HT1080 (cell line): ENCODE measurements around the gene DNMT3L. TPM values are rescaled to one million over a fixed set of nuclear protein-coding genes. Genes with fewer than 3 reads are reported as not detected.
"Not testable (repeated sequence)": the region's sequence is repeated elsewhere in the genome, so short reads cannot be mapped to it uniquely, and the experiment has no call there.

ENCODE experiments used
- DNase-seq: peaks from one replicate; pipeline ENCODE4 v3.0.0-alpha.2; 2015; ENCODE audit warnings: low read depth
- polyA plus RNA-seq, 2 experiments: library from polyadenylated mRNA; depleted of rRNA; stranded (reverse); fragments of >200 nt; gene quantifications; 2 replicates each; pipeline ENCODE4 v1.2.3, GENCODE V29; 2015
- total RNA-seq: library from RNA; depleted of rRNA; stranded (reverse); fragments of >200 nt; shearing (Covaris generic); gene quantifications from 2 replicates; pipeline ENCODE4 v1.2.3, GENCODE V29; 2014; rRNA removed

Gene DNMT3L
- 0.57 TPM in 1 of 2 replicates, not detected in the other for total RNA-seq
- polyA plus RNA-seq (2015; cell fraction: cytosol; rRNA removed), result not detected in 2 replicates
- not detected in 2 replicates for polyA plus RNA-seq (2015; cell fraction: nucleus; rRNA removed)

DNA sequence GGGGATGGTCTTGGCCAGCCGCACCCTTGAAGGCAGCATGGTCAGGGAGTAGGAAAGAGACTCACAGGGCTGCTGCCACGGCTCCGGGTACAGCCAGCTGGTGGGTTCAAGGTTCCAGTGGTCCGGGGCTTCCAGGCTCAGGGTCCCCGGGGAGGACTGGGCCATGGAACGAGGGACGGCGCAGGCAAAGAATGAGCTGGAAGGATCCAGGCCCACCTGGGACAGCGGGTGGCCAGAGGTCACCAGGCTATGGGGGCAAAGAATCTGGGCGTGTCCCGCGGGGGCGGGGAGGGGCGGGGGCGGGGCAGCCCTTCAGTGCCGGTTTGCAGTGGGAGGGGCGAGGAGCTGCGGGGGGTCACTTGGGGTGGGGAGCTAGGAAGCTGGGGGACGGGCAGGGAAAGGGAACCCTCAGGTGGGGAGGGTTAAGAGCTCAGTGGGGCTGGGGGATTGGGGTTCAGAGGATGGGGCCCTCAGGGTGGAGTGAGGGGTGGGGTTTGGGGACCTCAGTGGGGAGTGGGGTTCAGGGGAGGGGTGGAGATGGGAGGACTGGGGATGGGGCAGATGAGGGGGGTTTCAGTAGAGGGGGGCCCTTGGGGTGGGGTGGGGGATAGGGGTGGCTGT, at the start of gene DNMT3L:
TSS of gene DNMT3L (minus strand) at position 223 of the 621 bp plus-strand sequence. CDS start 638 bp downstream, outside the sequence.
- DNase-seq, result no peak

DNA sequence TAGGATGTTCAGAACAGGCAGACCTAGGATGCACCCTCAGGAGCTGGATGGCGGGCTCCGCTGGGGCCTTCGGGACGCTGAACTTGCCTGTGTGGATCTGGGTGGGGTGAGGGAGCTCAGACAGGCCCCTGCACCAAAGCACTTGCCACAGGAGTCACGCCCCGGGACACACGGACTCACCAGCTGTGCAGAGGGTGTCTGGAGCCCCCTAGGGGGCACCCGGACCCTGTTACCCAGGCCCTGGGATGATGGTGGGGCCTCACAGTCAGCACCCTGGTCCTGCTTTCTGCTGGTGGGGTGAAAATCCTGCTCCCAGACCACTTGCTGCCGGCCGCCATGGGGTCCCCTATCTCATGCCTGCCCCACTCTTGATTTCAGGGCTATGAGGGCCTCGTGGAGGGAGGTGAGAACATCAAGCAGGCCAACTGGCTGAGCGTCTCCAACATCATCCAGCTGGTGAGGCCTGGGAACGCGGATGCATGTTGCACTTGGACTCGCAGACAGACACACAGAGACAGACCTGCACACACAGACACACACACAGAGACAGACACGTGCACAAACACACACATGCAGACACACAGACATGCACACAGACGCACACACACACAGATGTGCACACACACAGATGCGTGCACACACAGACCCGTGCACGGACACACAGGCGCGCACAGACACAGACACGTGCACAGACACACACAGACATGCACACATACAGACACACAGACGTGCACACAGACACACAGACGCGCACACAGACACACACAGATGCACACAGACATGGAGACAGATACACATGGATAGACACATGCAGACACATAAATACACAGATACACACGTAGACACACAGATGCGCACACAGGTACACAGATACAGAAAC, 49.2 kb upstream of the DNMT3L start:
- no peak for DNase-seq

DNA sequence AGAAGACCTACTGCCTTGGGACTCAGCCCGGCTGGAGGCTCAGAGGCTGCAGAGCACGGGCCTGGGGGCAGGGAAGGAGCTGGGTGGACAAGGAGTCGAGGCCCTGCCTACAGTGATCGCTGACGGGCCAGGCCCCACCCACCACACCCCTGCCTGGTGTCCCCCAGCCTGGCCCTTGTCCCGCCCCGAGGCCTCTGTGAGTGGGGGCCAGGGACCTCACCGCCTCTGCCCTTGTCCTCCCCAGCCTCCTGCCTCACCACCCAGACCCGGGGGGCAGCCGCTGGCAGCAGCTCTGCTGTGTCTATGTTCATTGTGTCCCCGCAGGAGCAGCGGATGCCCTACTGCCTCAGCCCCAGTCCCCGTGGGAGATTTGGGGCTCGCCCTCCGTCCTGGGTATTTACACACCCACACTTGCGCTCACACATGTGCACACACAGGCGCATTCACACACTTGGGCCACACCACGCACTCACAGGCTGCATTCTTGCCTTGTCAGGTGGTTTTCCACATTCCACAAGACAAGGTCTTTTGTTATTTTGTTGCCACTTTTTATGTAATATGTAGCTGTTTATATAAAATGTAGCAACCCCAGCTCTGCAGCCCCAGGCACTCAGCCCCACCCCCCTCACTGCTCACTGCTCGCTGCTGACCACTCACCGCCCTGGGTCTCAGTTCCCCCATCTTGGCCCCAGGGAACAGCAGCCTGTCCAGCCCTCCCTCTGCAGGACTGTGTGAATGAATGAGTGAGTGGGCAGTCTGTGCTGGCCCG, 45.4 kb upstream of the DNMT3L start:
- DNase-seq, result no peak

DNA sequence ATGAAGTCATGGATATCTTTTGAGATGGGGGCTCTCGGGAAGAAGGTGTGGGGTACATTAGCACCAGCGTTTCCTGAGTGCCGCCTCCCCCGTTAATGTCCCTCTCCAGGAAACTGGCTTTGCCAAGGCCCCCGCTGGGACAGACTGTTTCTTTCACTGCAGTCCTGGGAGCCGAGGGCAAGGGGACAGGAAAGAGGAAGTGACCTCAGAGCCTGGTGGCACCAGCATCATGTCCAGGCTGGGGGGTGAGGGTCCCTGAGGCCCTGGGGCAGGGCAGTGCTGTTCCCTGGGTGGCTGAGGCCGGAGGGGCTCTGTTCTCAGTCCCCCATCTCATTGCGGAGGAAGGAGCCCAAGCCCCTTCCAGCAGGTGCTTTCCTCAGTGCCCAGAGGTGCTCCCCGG, 44.0 kb upstream of the DNMT3L start:
- DNase-seq, result no peak

DNA sequence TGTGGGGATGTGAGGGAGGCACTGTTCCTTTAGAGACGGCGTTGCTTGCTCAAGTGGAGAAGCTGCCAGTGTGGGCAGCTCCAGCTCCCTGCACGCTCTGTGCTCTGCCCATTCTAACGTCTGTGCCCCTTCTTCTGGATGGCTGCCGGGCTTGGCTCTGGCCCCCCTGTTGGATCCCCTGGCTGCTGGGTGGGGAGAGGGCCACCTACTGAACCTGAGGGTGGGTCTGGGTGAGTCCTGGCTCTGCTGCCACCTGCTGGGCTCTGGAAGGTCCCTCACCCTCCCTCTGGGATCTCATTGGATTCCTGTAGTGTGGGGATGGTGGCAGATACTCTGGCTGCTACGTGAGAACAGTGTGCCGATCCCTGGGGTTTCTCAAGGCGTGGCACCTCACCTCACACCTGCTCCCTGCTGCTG, 43.2 kb upstream of the DNMT3L start:
- peak; percentile 43 for DNase-seq

DNA sequence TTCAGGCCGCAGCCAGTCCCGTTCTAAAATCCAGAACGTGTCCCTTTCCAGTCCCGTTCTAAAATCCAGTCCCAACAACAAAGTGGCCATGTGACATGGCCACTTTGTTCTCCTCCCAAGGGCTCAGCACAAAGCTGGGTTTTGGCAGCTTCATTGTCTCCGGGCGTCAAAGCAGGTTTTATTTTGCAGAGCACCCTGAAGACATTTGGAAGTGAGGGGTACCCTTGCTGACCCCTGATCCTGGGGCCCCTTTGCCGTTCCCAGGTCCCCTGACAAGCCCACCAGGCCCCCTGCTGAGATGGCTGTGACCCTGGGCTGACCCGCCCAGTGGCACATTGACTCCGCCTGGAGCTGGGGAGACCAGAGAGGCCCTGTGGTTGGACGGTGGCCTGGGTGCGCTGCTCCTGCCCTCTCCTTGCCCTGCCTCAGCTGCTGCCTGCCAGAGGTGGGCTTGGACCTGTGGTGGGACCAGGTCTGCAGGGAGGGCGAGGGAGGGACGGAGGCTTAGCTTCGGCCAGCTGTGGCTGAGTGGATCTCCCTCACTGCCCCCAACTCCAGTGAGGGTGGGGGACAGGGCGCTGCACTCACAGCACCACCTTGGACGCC, 42.4 kb upstream of the DNMT3L start:
- DNase-seq, result no peak

DNA sequence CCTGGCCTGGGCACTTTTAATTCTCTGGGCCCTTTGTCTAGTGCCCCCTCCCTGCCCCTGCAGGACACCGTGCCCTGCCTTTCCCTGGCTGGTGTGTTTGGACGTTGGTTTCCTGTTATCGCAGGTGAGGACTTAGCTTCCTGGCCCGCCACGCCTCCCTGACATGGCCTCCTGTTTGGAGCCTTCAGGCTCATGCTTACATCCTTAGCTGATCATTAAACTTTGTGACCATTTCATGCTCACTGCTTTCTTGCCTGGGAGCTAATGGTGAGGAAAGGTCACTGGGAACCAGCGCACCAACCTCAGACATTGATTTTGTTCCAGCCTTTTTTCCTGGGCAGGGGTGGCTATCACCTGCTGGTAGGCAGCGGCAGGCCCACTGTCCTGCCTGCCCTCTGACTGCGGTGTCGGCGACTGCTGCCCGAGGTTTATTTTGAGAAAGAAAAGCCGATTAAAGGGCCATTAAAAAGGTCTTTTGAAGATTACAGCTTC, 41.8 kb upstream of the DNMT3L start:
- DNase-seq, result no peak

DNA sequence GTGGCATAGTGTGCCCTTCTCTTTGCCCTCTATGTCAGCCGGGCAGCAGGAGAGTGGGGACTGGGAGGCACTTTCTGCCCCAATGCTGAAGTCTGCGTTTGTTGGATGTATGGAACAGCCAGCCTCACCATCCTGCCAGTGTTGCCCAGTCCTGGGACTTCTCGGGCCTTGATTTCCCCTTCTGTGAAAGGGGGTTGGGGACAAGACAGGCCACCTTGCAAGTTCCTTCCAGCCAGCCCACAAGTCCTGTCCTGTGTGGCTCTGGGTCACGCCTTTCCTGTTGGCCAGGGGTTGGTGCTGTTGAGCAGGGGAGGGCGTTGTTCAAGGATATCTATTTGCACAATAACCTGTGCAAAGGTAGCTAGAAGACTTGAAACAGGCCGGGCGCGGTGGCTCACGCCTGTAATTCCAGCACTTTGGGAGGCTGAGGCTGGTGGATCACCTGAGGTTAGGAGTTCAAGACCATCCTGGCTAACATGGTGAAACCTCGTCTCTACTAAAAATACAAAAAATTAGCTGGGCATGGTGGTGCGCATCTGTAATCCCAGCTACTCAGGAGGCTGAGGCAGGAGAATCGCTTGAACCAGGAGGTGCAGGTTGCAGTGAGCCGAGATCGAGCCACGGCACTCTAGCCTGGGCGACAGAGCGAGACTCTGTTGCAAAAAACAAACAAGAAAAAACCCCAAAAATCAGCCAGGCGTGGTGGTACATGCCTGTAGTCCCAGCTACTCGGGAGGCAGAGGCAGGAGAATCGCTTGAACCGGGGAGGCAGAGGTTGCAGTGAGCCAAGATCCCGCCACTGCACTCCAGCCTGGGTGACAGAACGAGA, 41.1 kb upstream of the DNMT3L start:
- DNase-seq, result not testable (repeated sequence)

DNA sequence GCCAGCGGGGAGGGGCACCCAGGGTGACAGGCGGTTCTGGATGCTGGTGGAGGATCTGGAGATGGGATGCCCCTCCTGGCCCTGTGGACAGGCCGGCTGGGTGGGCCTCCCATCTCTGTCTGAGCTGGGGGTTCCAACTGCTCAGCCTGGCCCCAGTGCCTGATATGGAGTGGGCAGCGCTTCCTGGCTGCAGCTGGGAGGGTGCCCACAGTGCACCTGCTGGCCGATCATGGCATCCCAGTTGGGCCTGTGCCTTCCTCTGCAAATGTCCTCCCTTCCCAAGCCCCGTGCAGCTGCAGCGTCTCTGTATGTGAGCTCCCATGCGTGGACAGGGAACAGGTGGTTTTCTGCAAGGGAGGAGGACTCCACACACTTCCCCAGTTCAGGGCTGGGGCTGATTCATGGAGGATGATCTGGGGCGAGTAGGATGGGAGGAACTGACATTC, 40.3 kb upstream of the DNMT3L start:
- no peak for DNase-seq

DNA sequence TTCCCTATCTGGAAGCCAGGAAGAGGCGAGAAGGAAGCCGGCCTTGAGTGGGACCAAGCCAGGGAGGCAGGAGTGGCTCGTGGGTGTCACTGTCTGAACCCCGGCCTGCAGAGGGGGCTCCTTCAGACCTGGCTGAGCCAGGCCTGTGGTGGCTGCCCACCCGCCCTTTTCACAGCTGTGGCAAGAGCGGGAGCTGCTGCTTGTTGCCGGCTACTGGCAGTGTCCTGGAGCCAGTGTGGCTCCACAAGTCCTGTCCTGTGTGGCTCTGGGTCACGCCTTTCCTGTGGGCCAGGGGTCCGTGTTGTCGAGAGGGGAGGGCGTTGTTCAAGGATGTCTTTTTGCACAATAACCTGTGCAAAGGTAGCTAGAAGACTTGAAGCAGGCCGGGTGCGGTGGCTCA, 39.4 kb upstream of the DNMT3L start:
- no peak for DNase-seq

DNA sequence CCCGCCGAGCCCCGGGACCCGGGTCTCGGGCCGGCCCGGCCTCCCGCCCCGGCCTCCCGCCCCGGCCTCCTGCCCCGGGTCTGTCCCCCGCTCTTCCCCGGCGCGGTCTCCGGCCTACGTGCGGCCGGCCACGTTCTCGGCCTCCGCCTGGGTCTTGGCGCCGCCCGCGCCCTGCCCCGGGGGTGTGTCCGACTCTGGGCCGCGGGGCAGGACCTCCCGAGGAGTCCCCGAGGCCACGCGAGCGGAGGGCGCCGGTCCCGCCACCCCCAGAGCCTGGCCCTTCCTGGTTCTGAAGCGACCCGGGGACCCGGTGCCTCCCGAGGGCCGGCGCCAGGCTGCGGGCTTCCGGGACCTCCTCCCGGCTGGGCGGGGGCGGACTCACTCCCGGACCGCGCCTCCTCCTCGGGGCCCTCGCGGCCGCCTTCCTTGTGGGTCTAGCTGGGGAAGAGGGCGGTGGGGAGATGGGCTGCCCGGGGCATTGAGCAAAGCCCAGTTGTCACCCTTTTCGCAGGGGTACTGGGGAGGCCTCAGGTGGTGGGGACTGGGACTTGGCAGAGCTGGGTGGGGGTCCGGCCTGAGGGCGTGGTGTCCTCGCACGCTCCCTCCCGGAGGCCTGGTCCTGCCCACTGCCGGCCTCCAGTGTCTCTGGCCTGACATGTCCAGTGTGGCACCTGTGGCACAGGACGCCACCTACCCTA, 38.7 kb upstream of the DNMT3L start:
- peak; percentile 43 for DNase-seq

DNA sequence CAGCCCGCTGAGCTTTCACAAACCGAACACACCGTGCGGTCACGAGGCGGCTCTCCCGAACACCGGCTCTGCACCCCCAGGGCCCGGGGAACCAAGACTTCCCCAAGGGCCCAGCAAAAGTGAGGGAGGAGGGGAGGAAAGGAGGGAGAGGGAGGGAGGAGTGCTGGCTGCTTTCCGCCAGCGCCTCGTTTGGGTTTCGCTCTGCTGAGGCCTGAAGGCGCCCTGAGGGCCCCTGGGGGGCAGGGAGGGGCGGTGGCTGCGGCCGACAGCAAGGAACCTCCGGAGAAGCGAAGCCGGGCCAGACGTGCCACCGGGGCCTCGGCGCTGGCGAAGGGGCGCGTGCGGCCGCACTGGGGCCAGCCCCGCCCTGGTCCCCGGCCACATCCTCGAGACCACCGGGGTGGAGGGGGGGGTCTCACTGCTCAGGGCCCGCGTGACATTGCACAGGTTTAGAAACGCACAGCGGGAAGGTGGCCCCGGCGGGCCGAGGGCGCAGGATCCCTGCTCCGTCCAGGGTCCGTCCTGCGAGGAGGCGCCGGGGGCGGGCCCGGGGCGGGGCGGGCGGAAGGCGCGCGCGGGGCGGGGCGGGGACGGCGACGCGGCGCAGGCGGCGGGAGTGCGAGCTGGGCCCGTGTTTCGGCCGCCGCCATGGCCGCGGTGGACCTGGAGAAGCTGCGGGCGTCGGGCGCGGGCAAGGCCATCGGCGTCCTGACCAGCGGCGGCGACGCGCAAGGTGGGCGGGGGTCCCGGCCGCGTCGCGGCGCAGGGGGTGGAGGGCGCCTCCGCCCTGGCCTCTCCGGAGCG, 38.0 kb upstream of the DNMT3L start, which contains the start of gene PFKL:
TSS of gene PFKL (plus strand) at position 596 of the 804 bp plus-strand sequence. CDS start at position 649, 53 bp downstream.
- DNase-seq, result peak; percentile 41

DNA sequence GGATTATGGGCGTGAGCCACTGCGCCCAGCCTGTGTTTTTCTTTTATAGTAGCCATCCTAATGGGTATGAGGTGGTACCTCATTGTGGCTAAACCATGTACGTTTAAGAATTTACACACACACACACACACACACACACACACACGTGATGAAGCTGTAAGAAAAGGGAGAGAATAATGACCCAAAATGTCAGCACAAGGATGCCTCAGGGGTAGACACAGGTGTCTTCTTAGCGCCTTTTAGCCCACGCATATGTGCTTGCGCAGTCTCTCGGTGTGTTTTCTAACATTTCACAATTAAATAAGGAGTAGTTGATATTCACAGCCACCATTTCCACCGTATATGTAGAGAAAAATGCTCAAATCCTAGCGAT, 37.4 kb upstream of the DNMT3L start:
- no peak for DNase-seq

DNA sequence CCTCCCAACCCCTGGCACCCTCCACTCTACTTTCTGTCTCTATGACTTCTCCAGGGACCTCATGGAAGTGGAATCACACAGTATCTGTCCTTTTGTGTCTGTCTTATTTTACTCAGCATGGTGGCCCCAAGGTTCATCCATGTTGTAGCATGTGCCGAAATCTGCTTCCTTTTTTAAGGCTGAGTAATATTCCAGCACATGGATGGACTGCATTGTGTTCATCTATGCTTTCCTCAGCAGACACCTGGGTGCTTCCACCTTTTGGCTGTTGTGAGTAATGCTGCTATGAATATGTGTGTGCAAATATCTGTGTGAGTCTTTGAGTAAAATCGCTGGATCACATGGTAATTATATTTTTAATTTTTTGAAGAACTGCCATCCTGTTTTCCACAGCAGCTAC, 36.6 kb upstream of the DNMT3L start:
- no peak for DNase-seq

DNA sequence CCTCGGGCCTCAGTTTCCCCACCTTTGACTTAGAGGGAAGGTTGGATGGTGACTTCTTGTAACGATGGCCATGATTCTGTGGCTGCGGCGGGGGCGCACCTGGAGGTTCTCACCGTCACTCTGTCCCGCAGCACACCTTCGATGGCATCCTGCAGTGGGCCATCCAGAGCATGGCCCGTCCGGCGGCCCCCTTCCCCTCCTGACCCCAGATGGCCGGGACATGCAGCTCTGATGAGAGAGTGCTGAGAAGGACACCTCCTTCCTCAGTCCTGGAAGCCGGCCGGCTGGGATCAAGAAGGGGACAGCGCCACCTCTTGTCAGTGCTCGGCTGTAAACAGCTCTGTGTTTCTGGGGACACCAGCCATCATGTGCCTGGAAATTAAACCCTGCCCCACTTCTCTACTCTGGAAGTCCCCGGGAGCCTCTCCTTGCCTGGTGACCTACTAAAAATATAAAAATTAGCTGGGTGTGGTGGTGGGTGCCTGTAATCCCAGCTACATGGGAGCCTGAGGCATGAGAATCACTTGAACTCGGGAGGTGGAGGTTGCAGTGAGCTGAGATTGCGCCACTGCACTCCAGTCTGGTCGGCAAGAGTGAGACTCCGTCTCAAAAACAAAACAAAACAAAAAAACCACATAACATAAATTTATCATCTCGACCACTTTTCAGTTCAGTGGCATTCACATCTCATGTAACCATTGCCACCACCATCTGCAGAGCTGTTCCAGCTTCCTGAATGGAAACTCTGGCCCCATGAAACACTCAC, 36.0 kb upstream of the DNMT3L start:
- peak; percentile 71 for DNase-seq

DNA sequence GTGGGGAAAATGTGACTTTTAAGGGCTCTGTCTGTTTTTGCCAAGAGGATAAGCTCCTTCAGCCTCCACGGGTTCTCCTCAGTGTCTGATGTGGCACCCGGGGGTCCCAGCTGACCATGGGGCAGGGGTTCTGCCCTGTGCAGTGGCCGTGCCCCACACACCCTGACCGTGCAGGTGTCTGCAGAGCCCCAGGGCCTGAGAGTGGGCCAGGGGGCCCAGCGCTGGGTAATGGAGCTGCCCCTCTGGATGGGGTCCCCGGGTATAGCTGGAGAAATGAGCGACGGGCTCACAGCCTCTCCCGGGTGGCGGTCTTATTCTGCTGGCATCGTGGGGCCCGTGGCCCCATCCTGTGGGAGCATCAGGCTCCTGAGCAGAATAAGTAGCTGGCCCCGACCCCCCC, 35.2 kb upstream of the DNMT3L start:
- DNase-seq, result no peak

DNA sequence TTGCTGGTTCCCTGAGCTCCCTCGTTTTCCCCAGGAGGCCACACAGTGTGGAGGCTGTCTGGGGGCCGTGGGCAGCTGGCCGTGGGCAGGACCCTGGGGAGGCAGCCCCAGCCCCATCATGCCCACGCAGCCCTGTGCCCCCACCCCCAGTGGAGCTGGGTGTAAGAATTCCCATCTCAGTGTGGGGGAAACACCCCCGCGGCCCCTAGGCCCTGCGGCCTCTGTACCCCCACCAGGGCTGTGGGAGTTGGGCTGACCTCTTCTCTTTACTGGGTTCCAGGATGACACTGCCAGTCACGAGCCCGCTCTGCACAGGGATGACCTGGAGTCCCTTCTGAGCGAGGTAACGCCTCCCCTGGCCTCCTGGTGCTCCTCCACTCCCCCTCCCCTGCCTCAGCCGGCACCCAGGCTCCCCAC, 34.4 kb upstream of the DNMT3L start:
- DNase-seq, result no peak

DNA sequence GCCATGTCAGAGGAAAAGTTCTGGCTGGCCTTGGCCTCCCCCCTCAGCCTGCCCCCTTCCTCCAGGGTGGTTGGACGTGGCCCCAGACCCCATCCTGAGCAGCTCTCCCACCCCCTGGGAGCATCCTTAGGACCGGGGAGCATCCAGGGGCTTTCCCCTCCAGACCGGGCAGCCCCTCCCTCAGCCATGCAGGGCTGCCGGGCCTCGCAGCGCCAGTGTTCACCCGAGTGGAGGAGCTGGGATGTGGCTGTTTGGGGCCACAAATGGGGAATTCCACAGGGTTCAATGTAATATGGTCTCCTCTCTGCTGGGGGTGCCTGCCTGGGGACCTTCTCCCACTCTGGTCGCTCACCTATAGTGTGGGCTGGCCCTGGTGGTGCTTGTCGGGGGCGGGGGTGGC, 33.9 kb upstream of the DNMT3L start:
- no peak for DNase-seq
